HPDE6-E6E7 (cell line): ENCODE measurements around the gene APMAP.
"Not testable (repeated sequence)": the region's sequence is repeated elsewhere in the genome, so short reads cannot be mapped to it uniquely, and the experiment has no call there.

Experiments
- DNase-seq: peaks from one replicate; pipeline ENCODE4 v3.0.0; 2011; ENCODE audit warnings: missing footprints; ENCODE audit errors: extremely low spot score

Gene APMAP

GRCh38 chr20:24952376-24953208 lies 40.0 kb downstream of the APMAP start:
- DNase-seq = no peak

- no peak for DNase-seq
These were observed 40.9 kb downstream of the APMAP start for GRCh38 chr20:24951536-24952083.

GRCh38 chr20:24950836-24951525 lies 41.6 kb downstream of the APMAP start:
- DNase-seq = no peak

- no peak for DNase-seq
These were observed 42.3 kb downstream of the APMAP start for GRCh38 chr20:24950128-24950835.

GRCh38 chr20:24949756-24950127 lies 42.8 kb downstream of the APMAP start:
- DNase-seq = no peak

GRCh38 chr20:24948939-24949679 lies 43.4 kb downstream of the APMAP start, which contains the start of gene CST7:
TSS of gene CST7 (plus strand) at chr20:24949269. CDS start at chr20:24949506, 237 bp downstream.
- no peak for DNase-seq

GRCh38 chr20:24948396-24948938 lies 44.1 kb downstream of the APMAP start:
- DNase-seq = not testable (repeated sequence)

- DNase-seq = not testable (repeated sequence)
These were observed 46.2 kb downstream of the APMAP start for GRCh38 chr20:24946376-24946775.

GRCh38 chr20:24943731-24944130 lies 48.8 kb downstream of the APMAP start:
- DNase-seq = no peak

- no peak for DNase-seq
These were observed 49.4 kb downstream of the APMAP start for GRCh38 chr20:24943196-24943595.

GRCh38 chr20:24942679-24943078 lies 49.9 kb downstream of the APMAP start:
- no peak for DNase-seq

GRCh38 chr20:24939036-24939435 lies 53.5 kb downstream of the APMAP start:
- no peak for DNase-seq

- DNase-seq = no peak
These were observed 54.1 kb downstream of the APMAP start for GRCh38 chr20:24938498-24938897.

- DNase-seq = no peak
These were observed 55.0 kb downstream of the APMAP start for GRCh38 chr20:24937579-24937978.

GRCh38 chr20:24936526-24937407 lies 55.8 kb downstream of the APMAP start:
- DNase-seq = no peak

GRCh38 chr20:24935766-24936525 lies 56.6 kb downstream of the APMAP start:
- DNase-seq = no peak

GRCh38 chr20:24935140-24935539 lies 57.4 kb downstream of the APMAP start:
- DNase-seq = no peak

GRCh38 chr20:24934716-24935115 lies 57.8 kb downstream of the APMAP start:
- DNase-seq = no peak

- no peak for DNase-seq
These were observed 58.4 kb downstream of the APMAP start for GRCh38 chr20:24934101-24934661.
